CD14-positive monocyte (primary cell): Measurements from ENCODE around the gene CDCA8. TPM values are rescaled to one million over a fixed set of nuclear protein-coding genes. Genes with fewer than 3 reads are reported as not detected.

ENCODE experiments used
- DNase-seq, 3 donors: peaks; one replicate each; pipeline ENCODE4 v3.0.0-alpha.2; 2011 to 2022
- H2AFZ ChIP-seq: 2 replicates; pipeline ENCODE4 v1.6.0; 2012; ENCODE audit warnings: mild to moderate bottlenecking, low read depth, low read length, inconsistent platforms; ENCODE audit not compliant: insufficient read depth, poor library complexity, severe bottlenecking
- H3K27ac ChIP-seq, 2 donors: 1 replicate in 1 of 2; 2 replicates in 1 of 2; pipeline ENCODE4 v1.5.1; 2012 to 2013; ENCODE audit warnings: low read length in 2 of 2, control low read depth in 1 of 2, inconsistent platforms in 1 of 2, low read depth in 1 of 2, mild to moderate bottlenecking in 1 of 2
- H3K27me3 ChIP-seq, 2 donors: one replicate each; pipeline versions ENCODE4 v1.6.0 to v1.6.1; 2011 to 2013; ENCODE audit warnings: low read length in 2 of 2; ENCODE audit not compliant: control insufficient read depth in 2 of 2, insufficient read depth in 2 of 2
- H3K36me3 ChIP-seq, 2 donors: replicated peaks in 1 of 2; 1 replicate in 1 of 2; 2 replicates in 1 of 2; pipeline versions ENCODE4 v1.5.1 to v1.6.1; 2012 to 2013; ENCODE audit warnings: low read length in 2 of 2, control low read depth in 1 of 2, inconsistent platforms in 1 of 2, mild to moderate bottlenecking in 1 of 2; ENCODE audit not compliant: insufficient read depth in 2 of 2, control insufficient read depth in 1 of 2
- H3K4me1 ChIP-seq, 2 donors: 1 replicate in 1 of 2; 2 replicates in 1 of 2; pipeline versions ENCODE4 v1.5.1 to v1.6.1; 2012 to 2013; ENCODE audit warnings: low read length in 2 of 2, control low read depth in 1 of 2, inconsistent platforms in 1 of 2, mild to moderate bottlenecking in 1 of 2, moderate library complexity in 1 of 2; ENCODE audit not compliant: insufficient read depth in 2 of 2, control insufficient read depth in 1 of 2
- H3K4me2 ChIP-seq: replicated peaks from 2 replicates; pipeline ENCODE3; 2012; ENCODE audit warnings: low read length, moderate library complexity, mild to moderate bottlenecking; ENCODE audit not compliant: poor library complexity, severe bottlenecking; ENCODE audit errors: extremely low read depth
- H3K4me3 ChIP-seq, 3 experiments: fragments of 200-600 bp in 1 of 3; sonication (generic) in 1 of 3; replicated peaks in 1 of 3; 1 replicate in 2 of 3; 2 replicates in 1 of 3; pipeline ENCODE4 v1.5.1; 2011 to 2013; ENCODE audit warnings: low read length in 3 of 3, mild to moderate bottlenecking in 3 of 3, control low read depth in 2 of 3, low read depth in 2 of 3, inconsistent platforms in 1 of 3, moderate library complexity in 1 of 3
- H3K79me2 ChIP-seq: 2 replicates; pipeline ENCODE4 v1.6.0; 2012; ENCODE audit warnings: mild to moderate bottlenecking, control low read depth, inconsistent platforms, low read length, moderate library complexity; ENCODE audit not compliant: insufficient read depth
- H3K9ac ChIP-seq: 2 replicates; pipeline ENCODE4 v1.6.0; 2017; ENCODE audit warnings: low read length, mild to moderate bottlenecking; ENCODE audit not compliant: insufficient read depth, poor library complexity, severe bottlenecking
- H3K9me3 ChIP-seq, 2 donors: replicated peaks in 1 of 2; 1 replicate in 1 of 2; 2 replicates in 1 of 2; pipeline versions ENCODE4 v1.5.1 to v1.6.1; 2012 to 2013; ENCODE audit warnings: low read length in 2 of 2, control low read depth in 1 of 2; ENCODE audit not compliant: control insufficient read depth in 1 of 2, insufficient read depth in 1 of 2
- H4K20me1 ChIP-seq: 2 replicates; pipeline ENCODE4 v1.6.0; 2012; ENCODE audit warnings: mild to moderate bottlenecking, low read length, control low read depth, moderate library complexity; ENCODE audit not compliant: insufficient read depth
- H3K27ac Mint-ChIP-seq, 7 donors: one replicate each; pipeline ENCODE4 v1.8.0; 2020; ENCODE audit warnings: mild to moderate bottlenecking in 7 of 7, mixed read lengths in 7 of 7, moderate library complexity in 6 of 7, inconsistent platforms in 2 of 7
- H3K27me3 Mint-ChIP-seq, 3 donors: one replicate each; pipeline ENCODE4 v1.8.0; 2021 to 2022; ENCODE audit warnings: low read depth in 3 of 3, mild to moderate bottlenecking in 3 of 3, mixed read lengths in 3 of 3, moderate library complexity in 3 of 3, inconsistent platforms in 1 of 3
- H3K36me3 Mint-ChIP-seq, 2 donors: one replicate each; pipeline ENCODE4 v1.8.0; 2020; ENCODE audit warnings: mixed read lengths in 2 of 2, inconsistent platforms in 1 of 2, mild to moderate bottlenecking in 1 of 2
- H3K4me1 Mint-ChIP-seq: one replicate; pipeline ENCODE4 v1.8.0; 2020; ENCODE audit warnings: mild to moderate bottlenecking, mixed read lengths
- H3K4me3 Mint-ChIP-seq, 2 donors: one replicate each; pipeline ENCODE4 v1.8.0; 2020; ENCODE audit warnings: mild to moderate bottlenecking in 2 of 2, mixed read lengths in 2 of 2, moderate library complexity in 1 of 2
- H3K9me3 Mint-ChIP-seq, 7 donors: one replicate each; pipeline ENCODE4 v1.8.0; 2020 to 2022; ENCODE audit warnings: mixed read lengths in 7 of 7, mild to moderate bottlenecking in 6 of 7, moderate library complexity in 6 of 7, inconsistent platforms in 2 of 7
- CTCF ChIP-seq: fragments of 200-600 bp; IDR thresholded peaks from one replicate; pipeline ENCODE4 v1.8.0; 2022; ENCODE audit warnings: antibody characterized with exemption, mild to moderate bottlenecking
- WGBS: methylation state at CpG from one replicate; pipeline ENCODE4 v1.1.5; 2013; ENCODE audit warnings: missing lambda C conversion rate; ENCODE audit not compliant: insufficient coverage; 5-methylcytosine and 5-hydroxymethylcytosine counted together
- intact Hi-C, 2 donors: fragments of 100-400 bp; cut with micrococcal nuclease; formaldehyde crosslinking; loops; one replicate each; pipeline versions ENCODE4 v1.15.0 to v1.15.1; 2023
- polyA plus RNA-seq, 3 donors: library from polyadenylated mRNA; depleted of rRNA in 1 of 3; unstranded in 2 of 3; stranded (reverse) in 1 of 3; fragments of 300-500 nt in 2 of 3; fragments of >200 nt in 1 of 3; fragmentation: Illumina TruSeq in 2 of 3; gene quantifications; 1 replicate in 2 of 3; 2 replicates in 1 of 3; pipeline ENCODE4 v1.2.3, GENCODE V29; 2012 to 2021

The CDCA8 gene
- polyA plus RNA-seq, 3 donors = 0.09 to 0.67 (median 0.60) TPM

GRCh38 chr1:37692834-37693175 lies 489 bp downstream of the CDCA8 start:
- Mint-ChIP-seq H3K9me3 (no peaks in the 10 kb centered on the region), H3K4me3 (peak overlapping the region; percentile 91 to 93), H3K36me3 (peaks cover 17 to 30% of the 10 kb centered on the region in 2 donors), H3K27ac (peak overlapping the region in 4 of 7 donors; percentile 56 to 91 (median 76)), H3K27me3 (peaks cover 0 to 1% (median 0%) of the 10 kb centered on the region in 3 donors), H3K4me1 (peaks cover 25% of the 10 kb centered on the region)
- WGBS = 0% methylated on average over 13 of the region's 16 CpGs
- peaks cover 84% of the 10 kb centered on the region for H3K79me2 ChIP-seq
- peaks cover 21 to 27% of the 10 kb centered on the region in 2 donors for H3K36me3 ChIP-seq
- peaks cover 9% of the 10 kb centered on the region for H4K20me1 ChIP-seq
- intact Hi-C loops = loop anchor here (2.0 to 10.0 kb wide), 8 partner anchors 98 to 322 kb away; partner anchors contain the start of genes C1orf122 (in 2 of the 2), UTP11 (in 2 of the 2), YRDC (in 2 of the 2) and GNL2 (in 1 of the 2)
- H3K27ac ChIP-seq = peak overlapping the region in 1 of 2 donors; percentile 72
- peak overlapping the region; percentile 73 for H3K9ac ChIP-seq
- no peak for TF ChIP-seq CTCF
- H3K4me2 ChIP-seq = peak overlapping the region; percentile 100
- no peak for DNase-seq
- H3K27me3 ChIP-seq = no peaks in the 10 kb centered on the region
- peak overlapping the region; percentile 67 to 99 (median 87) for H3K4me3 ChIP-seq
- peaks cover 29% of the 10 kb centered on the region in 2 donors for H3K4me1 ChIP-seq
- H3K9me3 ChIP-seq = no peaks in the 10 kb centered on the region
- peak overlapping the region; percentile 100 for H2AFZ ChIP-seq

- Histone ChIP-seq H3K9me3 (no peaks in the 10 kb centered on the region), H3K4me2 (no peak overlapping the region), H3K9ac (no peak overlapping the region), H3K4me1 (peaks cover 5% of the 10 kb centered on the region in 2 donors), H3K79me2 (peaks cover 50% of the 10 kb centered on the region), H3K4me3 (no peak overlapping the region), H3K27me3 (no peaks in the 10 kb centered on the region), H4K20me1 (no peaks in the 10 kb centered on the region), H2AFZ (no peak overlapping the region), H3K36me3 (peaks cover 48 to 69% of the 10 kb centered on the region in 2 donors), H3K27ac (no peak overlapping the region)
- intact Hi-C loops = loop anchor here in 1 of 2 donors (10.0 kb wide), 1 partner anchor 318 kb away; the partner anchor contains the start of gene UTP11
- Mint-ChIP-seq H3K9me3 (peaks cover 0 to 1% (median 0%) of the 10 kb centered on the region in 7 donors), H3K27me3 (no peaks in the 10 kb centered on the region), H3K27ac (no peak overlapping the region), H3K4me1 (peaks cover 3% of the 10 kb centered on the region), H3K36me3 (peaks cover 50 to 62% of the 10 kb centered on the region in 2 donors), H3K4me3 (no peak overlapping the region)
- TF ChIP-seq CTCF = no peak
- DNase-seq = no peak
- no CpG with 5 or more reads among the region's 2 CpGs for WGBS
Measured at GRCh38 chr1:37697090-37697489, 4.8 kb downstream of the CDCA8 start.
